Stomach (tissue), 4 donors: ENCODE results near the gene SOX11.

Source experiments
- POLR2A ChIP-seq, 4 donors: fragments of 450-650 bp; IDR thresholded peaks; one replicate each; pipeline ENCODE4 v1.6.1; 2016; ENCODE audit warnings: antibody characterized with exemption in 4 of 4, control low read depth in 2 of 4, mild to moderate bottlenecking in 1 of 4, moderate library complexity in 1 of 4
- TF ChIP-seq, protein P1 (sequence below), 7 experiments: fragments of 450-650 bp in 4 of 7; fragments of 200-600 bp in 3 of 7; sonication (generic) in 3 of 7; IDR thresholded peaks; one replicate each; pipeline ENCODE4 v1.5.1; 2016 to 2019; ENCODE audit warnings: antibody characterized with exemption in 7 of 7, control low read depth in 2 of 7, mild to moderate bottlenecking in 1 of 7

DNA sequence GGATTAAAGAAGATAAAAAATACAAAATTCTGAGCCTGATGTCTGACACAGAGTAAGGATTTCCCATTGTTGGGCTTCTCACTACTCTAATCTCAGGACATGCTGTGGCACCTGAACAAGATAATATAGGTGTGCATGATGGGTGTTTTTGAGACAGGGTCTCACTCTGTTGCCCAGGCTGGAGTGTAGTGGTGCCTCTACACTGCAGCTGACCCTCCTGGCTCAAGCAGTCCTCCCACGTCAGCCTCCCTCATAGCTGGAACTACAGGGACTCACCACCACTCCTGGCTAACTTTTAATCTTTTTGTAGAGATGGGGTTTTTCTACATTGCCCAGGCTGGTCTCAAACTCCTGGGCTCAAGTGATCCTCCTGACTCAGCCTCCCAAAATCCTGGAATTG, 32.9 kb downstream of the SOX11 start:
- TF ChIP-seq, protein P1, sequence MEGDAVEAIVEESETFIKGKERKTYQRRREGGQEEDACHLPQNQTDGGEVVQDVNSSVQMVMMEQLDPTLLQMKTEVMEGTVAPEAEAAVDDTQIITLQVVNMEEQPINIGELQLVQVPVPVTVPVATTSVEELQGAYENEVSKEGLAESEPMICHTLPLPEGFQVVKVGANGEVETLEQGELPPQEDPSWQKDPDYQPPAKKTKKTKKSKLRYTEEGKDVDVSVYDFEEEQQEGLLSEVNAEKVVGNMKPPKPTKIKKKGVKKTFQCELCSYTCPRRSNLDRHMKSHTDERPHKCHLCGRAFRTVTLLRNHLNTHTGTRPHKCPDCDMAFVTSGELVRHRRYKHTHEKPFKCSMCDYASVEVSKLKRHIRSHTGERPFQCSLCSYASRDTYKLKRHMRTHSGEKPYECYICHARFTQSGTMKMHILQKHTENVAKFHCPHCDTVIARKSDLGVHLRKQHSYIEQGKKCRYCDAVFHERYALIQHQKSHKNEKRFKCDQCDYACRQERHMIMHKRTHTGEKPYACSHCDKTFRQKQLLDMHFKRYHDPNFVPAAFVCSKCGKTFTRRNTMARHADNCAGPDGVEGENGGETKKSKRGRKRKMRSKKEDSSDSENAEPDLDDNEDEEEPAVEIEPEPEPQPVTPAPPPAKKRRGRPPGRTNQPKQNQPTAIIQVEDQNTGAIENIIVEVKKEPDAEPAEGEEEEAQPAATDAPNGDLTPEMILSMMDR (IDR thresholded peaks at IDR 0.05), result no peak
- no peak for TF ChIP-seq POLR2A (IDR thresholded peaks at IDR 0.05)
